ENCODE data around the gene CLSTN2.

- TF ChIP-seq CTCF (IDR thresholded peaks at IDR 0.05; ENCODE audit: low read depth, low read length, missing input control) (no peak), ATF3 (IDR thresholded peaks at IDR 0.05) (no peak), TAF1 (conservative IDR thresholded peaks at IDR 0.05) (no peak), MAX (IDR thresholded peaks at IDR 0.05) (no peak), EGR1 (IDR thresholded peaks at IDR 0.05; ENCODE audit: low read depth in 2 of 2) (no peak), JUND (IDR thresholded peaks at IDR 0.05) (no peak), SP1 (IDR thresholded peaks at IDR 0.05) (no peak), RAD21 (IDR thresholded peaks at IDR 0.05) (no peak), GABPA (IDR thresholded peaks at IDR 0.05 in 1 of 2, conservative IDR thresholded peaks at IDR 0.05 in 1 of 2) (no peak)
Measured at GRCh38 chr3:140249188-140249587, 314.2 kb downstream of the CLSTN2 start.
